ENCODE data around the gene CD6.
"Not testable (repeated sequence)": the region's sequence is repeated elsewhere in the genome, so short reads cannot be mapped to it uniquely, and the experiment has no call there.

Gene CD6

DNA sequence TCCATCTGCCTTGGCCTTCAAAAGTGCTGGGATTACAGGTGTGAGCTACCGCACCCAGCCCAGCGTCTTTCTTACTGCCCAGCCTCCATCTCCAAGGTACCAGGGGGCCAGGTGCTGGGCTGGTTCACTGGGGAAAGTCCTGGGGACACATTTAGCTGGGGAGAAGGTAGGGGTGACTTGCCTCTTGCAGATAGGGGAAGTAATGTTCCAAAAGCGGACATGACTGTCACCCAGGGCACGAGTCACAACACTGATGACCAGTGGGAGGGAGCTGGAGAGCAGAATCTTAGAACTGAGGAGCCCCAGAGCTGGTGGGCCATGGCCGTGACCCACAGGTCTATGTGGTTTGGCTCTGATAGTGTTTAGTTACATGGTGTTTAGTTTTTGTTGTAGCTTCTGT is 17.1 kb upstream of the CD6 start:
- no peak for DNase-seq

DNA sequence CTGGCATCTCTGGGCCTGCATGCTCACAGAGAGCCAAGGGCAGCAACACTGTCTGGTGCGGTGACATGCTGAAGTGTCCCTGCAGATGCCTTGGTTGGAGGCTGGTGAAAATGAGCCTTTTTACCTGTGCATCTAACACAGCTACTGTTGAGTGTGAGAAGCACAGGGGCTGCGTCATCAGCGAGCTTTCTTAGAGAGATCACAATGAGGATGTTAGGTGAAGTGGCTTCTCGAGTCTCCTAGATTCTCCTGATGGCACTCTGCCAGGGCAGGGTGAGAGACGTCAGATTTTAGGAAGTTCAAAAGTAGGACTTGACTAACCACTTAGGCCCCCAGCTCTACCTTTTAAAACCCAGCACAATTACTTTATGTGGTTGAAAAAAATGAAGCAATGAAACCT is 15.9 kb upstream of the CD6 start:
- no peak for DNase-seq

DNA sequence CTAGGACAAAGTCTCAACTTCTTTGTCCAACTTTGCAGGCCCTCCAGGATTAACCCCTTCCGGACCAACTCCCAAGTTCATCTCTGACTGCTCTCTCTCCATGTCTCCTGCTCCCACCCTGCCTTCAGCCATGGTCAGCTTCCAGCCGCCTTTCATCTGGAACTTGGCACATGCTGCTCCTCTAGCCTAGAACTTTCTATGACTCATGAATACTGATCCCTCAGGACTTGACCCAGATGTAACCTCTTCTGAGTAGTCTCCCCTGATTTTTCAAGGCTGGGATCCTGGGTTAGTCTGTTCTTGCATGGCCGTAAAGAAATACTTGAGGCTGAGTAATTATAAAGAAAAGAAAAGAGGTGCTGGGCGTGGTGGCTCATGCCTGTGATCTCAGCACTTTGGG is 14.3 kb upstream of the CD6 start:
- DNase-seq: no peak

DNA sequence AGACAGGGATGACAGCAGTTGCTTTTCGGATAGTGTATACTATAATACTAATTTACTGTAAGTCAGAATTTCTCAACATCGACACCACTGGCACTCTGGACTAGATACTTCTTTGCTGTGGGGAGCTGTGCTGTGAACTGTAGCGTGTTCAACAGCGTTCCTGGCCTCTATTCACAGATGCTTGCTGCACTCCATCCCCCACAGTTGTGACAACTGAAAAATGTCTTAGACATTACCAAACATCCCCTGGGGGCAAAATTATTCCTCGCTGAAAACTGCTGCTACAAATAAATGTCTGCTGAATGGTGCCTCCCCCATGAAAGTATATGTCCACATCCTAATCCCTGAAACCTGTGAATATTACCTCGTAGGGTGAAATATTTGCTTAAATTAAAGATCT is 12.0 kb upstream of the CD6 start:
- DNase-seq: no peak

DNA sequence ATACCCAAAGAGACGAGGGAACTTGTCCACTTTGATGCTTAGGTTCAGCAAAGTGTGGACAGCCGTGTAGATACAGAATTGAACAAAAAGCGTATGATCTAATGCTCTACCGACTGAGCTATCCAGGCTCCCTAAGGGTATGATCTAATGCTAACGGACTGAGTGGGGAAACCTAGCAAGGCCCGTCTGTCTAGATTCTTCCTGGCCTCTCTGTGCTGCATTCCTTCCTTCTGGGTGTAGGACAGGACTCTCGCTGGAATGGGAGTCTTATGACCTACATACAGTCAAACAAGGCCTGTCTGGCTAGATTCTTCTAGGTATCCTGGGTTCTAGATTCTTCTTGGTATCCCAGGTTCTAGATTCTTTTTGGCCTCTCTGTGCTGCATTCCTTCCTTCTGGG is 11.1 kb upstream of the CD6 start:
- DNase-seq: no peak

DNA sequence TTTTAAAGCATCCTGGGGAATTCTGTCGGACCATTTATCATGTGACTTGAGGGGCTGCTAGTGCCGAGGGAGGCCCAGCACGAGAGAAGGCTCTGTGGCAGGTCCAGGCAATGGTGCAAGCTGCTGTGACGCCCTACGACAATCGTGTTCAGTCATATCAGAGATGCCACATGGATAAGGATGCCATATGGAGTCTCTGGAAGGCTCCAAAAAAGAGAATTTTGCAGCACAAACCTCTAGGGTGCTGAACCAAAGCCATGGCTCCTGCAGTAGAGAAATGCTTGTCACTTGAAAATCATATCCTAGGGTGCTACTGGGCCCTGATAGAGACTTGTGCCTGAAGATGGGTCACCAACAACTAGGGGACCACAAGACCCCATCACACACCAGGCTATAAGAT is 6.7 kb upstream of the CD6 start:
- DNase-seq: no peak

DNA sequence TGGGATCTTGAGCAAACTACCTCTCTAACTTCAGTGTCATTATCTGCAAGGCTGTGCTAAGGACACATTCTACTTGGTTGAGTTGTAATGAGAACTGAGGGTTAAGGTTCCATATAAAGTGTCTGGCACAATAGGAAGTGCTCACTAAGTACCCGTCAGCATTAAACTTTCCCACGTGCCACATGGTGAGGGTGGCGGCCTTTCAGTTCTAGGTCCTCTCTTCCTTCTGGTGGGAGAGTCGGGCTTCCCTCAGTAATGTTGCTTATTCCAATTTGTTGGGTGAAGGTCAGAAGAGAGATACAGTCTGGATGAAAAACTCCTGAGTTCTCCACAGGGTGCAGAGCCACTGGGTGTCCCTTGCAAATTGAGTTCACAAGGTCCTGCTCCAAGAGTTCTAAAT is 4.6 kb upstream of the CD6 start:
- DNase-seq: no peak

DNA sequence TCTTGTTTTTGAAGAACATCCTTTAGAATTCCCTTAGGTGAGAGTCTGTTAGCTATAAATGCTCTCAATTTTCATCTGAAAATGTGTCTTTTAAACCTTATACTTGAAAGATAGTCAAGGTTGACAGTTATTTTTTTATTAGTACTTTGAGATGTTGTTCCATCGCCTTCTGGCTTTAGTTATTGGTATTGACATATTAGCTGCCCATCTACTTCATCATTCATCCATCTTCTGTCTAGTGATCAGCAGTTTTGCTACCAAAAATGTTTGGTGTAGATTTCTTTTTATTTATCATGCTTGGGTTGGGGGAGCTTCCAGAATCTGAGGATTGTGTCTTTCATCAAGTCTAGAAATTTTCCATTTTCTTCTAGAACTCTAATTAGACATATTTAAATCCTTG is 3.3 kb upstream of the CD6 start:
- DNase-seq: no peak

DNA sequence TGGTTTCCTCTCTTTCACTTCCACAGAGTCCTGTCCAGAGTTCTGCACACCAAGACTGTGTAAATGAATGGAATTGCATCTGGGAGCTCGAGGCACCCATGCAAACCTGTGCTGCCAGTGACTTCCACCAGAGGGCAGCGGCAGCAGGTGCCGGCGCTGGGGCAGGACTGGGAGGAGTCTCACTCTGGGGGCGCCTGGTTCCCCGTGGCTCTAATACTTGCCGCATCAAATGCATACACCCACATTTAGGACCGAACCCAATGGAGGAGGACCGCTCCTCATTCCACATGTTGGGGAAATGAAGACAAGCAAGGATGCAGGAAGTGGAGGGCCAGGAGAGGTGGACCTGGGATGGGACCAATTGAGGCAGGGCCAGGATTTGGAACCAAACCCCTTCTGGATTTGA is 1.1 kb upstream of the CD6 start:
- no peak for DNase-seq

DNA sequence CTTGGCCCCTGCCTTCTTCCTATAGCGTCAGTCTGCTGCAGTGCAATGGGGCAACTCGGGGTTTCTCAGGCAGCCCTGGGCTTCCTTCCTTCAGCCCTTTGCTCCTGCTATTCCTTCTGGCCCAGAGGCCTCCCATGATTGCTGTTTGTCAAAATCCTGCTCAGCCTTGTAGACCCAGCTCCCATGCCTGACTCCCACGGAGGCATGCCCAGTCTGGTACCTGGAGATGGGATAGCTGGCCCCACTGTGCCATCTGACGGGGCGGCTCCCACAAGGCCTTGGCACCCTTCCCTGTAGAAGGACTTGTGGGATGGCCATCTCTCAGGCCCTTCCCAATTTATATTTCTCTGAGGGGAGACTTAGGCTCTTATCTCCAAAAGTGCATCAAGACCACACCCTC is 590 bp upstream of the CD6 start:
- no peak for DNase-seq

DNA sequence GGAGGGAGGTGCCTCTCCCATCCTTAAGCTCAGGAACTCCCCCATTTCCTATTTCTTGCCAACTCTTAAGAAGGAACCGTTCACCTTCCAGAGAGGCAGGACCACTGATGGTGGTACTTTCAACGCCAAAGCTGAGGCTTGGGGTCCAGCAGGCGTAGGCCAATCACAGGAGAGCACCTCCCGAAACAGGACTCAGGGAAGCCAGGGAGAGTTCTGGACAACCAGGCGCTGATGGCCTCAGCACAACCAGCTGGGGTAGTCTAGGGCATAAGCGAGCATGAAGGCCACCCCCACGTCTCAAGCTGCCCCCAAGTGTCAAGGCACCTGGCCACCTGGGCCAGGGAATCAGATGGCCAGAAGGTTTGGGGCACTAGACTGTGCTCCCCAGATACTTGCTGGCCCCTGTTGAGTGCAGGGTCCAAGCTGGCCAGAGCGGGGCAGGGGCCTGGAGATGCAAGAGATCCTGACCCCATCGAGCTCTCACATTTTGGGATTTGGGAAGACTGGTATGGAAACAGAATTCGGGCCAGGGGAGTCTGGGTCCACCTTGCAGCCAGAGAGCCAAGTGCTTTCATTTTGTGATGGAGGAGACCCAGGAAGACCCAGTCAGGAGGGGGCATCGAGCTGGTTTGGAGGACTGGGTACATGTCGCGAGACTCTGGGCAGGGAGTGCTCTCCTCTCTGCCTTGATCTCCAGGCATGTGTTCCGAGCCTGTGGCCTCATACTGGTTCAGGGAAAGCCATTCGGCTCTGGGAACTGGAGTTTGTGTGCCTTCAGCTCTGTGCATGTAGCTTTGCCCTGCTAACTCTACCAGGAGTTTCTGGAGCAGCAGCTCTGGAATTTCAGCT is 926 bp downstream of the CD6 start:
- no peak for DNase-seq

DNA sequence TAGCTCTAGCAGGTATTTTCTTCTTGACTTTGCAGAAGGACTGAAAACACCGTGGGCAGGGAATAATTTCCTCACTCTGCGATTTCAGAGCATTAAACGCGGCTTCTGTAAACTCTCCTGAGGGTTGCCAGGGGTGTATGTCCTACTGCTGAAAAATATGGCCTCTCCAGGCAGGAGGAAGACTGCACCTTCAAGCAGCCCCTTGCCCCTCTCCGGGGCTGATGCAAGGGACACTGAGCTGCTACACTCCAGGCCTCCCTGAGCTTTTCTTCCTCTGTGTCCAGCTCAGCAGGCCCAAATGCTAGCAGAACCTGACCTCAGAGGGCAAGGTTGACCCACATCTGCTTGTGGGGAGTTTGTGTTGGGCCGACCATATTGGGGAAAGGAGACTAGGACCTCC is 2.2 kb downstream of the CD6 start:
- DNase-seq: no peak

DNA sequence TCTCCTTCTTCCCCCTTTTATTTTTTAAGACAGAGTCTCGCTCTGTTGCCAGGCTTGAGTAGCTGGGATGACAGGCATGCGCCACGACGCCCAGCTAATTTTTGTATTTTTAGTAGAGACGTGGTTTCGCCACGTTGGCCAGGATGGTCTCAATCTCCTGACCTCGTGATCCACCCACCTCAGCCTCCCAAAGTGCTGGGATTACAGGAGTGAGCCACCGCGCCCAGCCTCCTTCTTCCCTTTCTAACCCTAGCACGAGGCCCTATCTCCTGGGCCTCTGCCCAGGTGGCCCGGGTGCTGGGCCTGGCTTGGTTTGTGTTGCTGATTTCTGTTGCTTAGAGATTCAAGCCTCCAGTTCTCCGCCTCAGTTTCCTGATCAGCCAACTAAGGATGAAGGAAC is 2.8 kb downstream of the CD6 start:
- DNase-seq: not testable (repeated sequence)

DNA sequence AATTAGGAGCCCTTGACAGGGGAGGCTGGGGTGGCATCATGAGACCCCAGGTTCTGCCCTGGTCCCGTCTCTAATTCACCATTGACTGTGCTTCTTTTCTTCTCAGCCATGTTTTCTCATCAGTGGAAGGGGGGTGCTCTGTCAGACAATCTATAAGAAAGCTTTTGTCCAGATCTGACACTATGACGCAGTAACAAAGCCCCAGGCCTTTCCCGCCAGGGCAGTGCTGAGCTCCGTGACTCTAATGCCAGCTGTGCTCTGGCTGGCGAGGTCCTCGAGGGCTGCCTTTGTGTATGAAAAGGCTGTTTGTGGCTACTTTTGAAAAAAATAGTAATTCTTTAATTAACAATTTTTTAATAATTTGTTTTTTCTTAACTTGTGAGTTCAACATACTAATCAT is 3.2 kb downstream of the CD6 start:
- no peak for DNase-seq

DNA sequence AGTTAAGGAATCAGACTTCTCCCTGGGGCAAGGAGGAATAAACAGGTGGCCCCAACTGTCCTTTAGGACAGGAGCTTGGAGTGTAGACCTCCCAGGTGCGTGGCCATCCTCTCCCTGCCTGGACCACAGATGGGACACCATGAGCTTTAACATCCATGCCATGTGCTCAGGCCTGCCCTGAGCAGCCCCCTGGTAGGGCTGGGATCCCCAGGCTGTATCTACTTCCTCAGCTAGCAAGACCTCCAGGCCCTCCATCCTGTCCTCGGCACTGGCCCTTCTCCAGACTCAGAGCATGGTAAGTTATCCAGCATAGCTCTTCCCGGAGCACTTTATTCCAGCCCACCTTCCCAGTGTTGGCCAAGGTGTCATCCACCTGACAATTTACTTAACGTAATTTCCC is 5.7 kb downstream of the CD6 start:
- DNase-seq: no peak

DNA sequence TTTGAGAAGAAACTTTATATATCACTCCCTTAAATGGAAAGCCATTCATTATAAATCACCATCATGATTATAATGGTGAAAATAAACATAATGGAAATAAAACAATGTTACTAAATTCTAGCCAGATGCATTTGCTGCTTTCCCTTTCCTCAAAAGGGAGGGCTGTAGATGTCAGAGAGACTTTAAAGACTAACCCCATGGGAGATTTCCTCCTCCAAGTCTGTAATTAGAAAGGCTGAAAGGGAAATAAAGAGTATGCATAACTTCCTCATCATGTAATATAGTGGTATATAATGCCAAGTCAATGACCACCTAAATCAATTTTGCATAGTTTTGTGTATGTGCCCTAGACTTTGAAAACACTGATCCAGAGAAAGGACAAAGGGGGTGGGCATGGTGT is 6.4 kb downstream of the CD6 start:
- DNase-seq: no peak

DNA sequence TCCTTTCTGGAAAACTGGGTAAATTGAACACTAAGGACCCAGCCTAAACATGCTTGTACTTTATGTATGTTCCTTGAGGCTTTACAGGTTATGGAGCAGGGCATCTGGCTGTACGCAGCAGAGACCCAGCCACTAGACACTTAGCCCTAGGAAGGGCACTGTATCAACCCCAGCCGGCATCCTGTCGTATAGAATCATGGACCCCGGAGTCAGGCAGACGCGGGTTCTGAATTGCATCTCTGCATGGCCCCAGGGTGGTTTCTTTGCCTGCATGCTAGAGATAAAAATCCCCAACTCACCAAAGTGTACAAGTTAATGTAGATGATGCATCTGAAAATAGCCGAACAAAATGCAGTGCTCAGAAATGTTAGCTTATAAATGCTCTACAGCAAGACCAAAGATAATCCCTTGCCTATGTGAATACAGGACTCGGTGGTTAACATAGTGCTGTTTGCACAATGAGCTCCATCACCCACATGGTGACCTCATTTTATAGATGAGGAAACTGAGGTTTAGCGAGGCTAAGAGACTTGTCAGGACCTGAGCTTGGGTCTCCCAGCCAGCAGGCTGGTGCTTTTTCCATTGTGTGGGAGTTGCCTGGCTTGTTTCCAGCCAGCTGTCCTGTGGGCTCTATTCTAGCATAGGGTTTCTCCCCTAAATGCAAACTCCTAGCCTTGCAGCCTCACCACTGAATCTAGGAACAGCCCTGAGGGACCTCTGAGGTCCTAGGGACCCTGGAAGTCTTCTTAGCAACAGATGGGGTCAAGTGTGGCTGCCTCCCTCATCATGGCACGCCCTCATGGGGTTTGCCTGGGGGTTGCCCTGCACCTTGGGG is 7.3 kb downstream of the CD6 start:
- DNase-seq: no peak

DNA sequence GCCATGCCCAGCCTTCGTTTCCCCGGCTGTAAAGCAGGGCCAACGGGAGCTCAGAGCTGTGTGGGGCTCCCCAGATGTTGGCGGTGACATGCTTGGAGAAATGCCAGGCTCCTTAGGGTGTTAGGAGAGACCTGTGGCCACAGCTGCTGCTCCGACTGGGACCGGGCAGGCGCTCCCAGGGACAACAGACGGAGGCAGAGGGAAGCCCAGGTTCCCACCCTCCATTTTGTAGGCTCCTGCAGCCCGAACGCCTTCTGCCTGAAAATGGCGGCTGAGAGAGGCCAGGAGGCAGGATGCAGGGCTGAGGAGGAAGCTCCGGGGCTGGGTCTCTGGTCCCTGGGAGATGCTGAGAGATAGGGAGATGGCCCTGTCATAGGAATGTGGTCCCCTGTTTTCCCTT is 10.0 kb downstream of the CD6 start:
- DNase-seq: no peak

DNA sequence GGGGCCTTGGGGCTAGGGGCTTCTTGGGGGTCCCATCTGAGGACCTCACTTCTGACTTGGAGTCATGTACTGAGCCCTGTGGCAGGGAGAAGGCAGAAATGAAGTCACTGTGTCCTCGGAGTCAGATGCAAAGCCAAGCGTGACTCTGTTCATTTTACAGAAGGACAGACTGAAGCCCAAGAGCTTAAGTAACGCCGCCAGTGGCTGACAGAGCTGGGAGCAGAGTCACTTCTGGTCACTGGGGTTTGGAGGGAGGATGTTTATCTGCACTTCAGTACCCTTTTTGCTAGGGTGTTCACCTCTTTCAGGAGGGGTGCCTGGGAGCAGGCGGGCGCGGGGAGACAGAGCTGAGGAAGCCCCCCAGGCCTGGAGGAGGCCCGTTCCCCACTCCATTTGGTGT is 10.7 kb downstream of the CD6 start:
- DNase-seq: no peak

DNA sequence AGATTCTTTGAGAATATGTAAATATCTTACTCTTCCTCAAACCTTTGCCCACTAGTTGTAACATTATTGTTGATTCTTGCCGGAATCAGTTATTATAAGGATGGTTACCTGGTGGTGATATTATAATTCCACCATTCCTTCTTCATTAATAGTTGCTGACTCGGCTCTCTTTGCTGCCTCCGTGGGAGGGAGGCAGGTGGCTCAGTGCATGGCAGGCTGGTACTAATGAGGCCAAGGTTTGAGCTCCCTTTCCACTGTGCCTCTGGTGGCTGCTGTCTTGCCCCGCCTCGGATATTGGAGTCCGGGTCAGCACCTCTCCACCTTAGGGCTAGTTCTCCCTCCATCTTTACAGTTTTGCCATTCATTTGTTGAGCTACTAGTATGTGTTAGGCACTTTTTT is 12.7 kb downstream of the CD6 start:
- no peak for DNase-seq

DNA sequence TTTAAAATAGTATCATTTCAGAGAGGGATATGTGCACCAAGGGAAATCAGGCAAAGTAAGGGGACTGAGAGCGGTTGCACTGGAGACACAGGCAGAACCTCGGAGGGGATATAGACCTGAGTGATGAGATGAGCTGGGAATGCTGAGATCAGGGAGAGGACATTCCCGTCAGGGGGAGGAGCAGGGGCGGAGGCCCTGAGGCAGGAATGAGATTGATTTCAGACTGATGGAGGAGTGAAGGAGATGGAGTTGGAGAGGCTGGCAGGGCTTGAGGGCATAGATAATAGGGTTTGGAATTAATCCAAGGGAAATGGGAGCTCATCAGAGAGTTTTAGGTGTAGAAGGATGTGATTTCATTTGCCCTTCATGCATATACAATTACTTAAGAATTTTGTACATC is 13.2 kb downstream of the CD6 start:
- no peak for DNase-seq

DNA sequence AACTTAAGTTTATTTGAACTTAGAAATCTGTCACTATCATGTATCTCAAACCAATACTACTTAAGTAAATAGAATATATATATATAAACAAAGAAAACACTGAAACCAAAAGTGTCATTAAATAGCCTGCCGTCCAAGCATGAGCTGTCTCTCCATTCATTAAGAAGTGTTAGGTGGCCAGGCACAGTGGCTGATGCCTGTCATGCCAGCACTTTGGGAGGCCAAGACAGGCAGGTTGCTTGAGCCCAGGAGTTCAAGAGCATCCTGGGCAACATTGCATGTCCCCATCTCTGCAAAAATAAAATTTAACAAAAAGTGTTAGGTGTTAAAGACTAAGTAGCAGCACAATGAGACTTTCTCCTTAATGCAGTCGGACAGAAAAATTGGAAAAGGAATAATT is 14.0 kb downstream of the CD6 start:
- no peak for DNase-seq

DNA sequence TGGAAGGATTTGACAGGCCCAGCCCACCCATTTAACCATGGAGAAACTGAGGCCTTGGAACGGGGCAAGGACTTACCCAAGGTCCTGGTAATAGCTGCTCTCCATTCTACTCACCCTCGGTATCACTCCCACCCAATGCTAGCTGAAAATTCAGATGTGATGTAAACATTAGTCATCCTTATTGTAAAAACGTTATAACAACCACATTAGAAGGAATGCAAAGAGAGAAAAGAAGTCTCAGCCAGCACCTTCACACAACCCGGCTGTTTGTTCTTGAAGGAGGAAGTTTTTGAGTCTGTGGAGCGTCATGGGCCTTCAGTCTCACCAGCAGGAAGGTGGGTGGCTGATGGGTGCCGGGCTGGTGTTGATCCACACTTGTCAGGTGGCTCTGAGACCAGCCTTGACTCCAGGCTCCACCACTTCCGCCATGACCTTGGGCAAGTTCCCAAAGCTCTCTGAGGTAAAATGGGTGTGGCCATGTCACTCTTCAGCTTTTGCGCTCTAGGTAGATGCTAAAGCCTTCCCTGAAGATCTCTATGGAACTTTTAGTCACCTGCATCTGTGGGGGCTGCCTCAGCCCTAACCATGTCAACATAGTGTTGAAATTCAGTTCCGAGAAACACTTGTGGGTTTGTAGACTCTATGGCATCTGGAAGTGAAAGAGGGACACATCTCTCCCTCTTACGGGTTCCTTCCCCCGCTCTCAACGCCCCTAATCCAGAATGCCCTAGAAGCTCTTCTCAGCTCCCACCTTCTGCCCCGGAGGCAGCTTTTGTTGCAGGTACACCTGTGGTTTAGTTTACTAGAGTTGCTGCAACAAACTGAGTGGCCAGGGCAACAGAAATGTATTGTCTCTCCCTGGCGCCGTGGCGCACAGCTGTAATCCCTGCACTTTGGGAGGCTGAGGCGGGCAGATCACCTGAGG is 14.8 kb downstream of the CD6 start:
- DNase-seq: no peak

Measured in T1000 (cell line).